ENCODE results near the gene GLIS1. TPM values are rescaled to one million over a fixed set of nuclear protein-coding genes. Genes with fewer than 3 reads are reported as not detected.

Gene GLIS1
- total RNA-seq, 1 donor from 2014 or later: 1.4 TPM

DNA sequence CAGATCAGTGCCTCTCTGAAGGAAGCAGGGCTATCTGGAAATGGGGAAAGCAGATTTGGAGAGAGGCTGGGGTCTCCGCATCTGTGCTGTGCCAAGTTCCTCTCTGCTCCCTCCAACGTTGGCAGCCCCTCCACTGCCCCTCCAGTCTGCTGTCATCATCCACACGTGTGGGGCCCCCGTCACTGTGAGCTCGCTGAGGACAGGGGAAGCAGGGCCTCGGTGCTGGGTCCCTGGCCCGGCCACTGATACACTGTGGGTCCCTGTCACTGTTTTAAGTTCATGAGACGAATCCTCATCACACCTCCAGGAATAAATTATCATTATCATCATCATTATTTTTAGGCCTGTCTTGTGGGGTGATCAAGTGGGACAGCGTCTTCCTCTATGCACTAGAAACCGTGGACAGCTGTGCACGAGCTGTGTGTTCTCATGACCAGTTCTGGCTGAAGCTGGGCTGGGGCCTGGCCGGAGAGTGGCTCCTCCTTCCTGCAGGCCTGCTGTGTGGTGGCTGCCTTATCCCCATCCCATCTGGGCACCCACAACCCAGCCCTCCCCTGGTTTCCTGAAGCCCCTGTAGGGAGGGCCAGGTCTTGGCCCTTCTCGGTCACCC, 227.5 kb downstream of the GLIS1 start:
- DNase-seq (ENCODE audit: low spot score): peak; percentile 37

- DNase-seq (ENCODE audit: low spot score): no peak
Measured at GRCh38 chr1:53510215-53510614, 228.7 kb downstream of the GLIS1 start.

DNA sequence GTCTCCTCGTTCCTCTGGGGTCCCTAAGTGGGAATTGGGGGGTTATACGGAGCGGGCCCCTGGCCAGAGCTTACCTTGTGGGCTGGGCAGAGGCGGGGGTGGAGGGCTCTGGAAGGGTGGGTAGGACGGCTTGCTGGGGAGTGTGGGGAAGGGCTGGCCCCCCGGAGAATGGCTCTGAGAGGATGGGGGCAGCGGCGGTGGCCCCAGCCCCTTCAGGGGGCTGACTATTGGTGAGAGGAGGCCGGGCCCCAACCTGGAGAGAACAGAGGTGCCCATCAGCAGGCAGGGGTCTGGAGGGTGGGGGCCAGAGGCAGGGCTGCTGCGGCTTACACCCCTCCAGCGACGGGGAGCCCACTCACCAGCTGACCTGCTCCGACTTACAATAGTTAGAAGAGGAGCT, 229.2 kb downstream of the GLIS1 start:
- DNase-seq (ENCODE audit: low spot score): no peak

DNA sequence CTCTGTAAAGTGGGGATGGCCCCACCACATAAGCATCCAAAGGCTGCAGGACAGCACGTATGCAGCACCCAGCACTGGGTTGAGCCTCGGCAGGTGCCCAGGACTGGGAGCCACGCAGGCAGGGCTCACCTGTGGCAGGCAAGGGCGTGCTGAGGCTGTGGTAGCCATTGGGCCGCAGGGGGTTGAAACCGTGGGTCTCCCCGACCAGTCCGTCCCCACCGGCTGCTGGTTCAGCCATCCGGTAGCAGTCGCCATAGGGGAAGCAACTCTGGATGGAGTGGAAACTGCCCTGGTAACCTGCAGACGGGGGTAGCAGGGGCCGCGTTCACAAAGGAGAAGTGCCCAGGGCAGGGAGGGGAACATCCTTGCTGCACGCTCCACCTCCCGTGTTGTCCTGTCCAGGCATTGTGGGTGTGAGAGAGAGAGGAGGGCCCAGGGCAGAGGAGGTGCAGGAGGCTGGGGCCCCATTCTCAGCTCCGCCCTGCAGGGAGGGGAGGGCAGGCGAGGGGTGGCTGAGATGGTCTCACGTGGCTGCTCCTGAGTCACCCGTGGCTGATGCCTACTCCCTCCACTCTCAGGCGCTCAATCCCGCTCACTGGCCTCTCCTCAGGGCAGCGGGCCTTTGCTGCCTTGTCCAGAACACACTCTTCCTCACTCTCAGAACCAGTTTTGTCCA, 229.8 kb downstream of the GLIS1 start:
- DNase-seq (ENCODE audit: low spot score): peak; percentile 94

DNA sequence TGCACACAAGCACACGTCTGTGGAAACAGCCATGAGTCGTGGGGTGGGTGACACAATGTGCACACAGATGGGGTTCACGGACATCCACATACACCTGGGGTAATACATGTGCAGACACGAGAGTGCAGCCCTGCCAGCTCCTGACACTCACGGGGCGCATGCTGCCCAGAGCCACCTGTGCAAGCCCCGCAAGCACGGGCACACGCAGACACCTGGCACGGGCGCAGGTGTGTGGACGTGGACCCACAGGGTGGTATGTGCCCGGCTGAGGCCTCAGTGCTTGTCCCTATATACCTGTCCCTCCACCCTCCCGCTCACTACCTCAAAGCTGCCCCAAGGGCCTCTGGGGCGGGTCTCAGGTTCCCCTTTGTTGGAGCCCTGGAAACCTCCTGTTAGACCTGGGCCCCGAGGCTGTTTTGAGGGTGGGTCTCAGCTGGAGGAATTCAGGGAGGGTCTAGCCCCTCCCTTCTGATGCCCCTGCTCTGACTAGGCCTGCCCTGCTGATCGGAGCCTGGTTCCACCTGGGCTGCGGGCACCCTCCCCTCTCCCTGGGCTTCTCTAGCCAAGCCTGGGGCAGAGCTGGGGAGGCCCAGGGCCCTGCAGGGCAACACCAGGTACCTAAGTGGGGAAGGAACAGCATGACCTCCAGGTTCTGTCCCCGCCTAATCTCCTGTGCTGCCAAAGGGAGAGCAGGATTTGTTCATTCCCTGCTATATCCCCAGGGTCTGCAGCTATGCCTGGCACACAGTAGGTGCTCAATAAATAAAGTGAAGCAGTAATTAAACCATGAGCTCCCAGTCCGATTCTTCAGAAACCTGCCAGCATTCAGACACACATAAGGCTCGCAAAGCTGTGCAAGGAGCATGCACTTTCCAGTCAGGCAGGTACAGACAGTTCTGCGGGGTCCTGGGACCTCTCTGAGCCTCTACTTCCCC, 230.6 kb downstream of the GLIS1 start:
- no peak for DNase-seq (ENCODE audit: low spot score)

GRCh38 chr1:53507116-53507820, 231.7 kb downstream of the GLIS1 start:
- peak; percentile 31 for DNase-seq (ENCODE audit: low spot score)

DNA sequence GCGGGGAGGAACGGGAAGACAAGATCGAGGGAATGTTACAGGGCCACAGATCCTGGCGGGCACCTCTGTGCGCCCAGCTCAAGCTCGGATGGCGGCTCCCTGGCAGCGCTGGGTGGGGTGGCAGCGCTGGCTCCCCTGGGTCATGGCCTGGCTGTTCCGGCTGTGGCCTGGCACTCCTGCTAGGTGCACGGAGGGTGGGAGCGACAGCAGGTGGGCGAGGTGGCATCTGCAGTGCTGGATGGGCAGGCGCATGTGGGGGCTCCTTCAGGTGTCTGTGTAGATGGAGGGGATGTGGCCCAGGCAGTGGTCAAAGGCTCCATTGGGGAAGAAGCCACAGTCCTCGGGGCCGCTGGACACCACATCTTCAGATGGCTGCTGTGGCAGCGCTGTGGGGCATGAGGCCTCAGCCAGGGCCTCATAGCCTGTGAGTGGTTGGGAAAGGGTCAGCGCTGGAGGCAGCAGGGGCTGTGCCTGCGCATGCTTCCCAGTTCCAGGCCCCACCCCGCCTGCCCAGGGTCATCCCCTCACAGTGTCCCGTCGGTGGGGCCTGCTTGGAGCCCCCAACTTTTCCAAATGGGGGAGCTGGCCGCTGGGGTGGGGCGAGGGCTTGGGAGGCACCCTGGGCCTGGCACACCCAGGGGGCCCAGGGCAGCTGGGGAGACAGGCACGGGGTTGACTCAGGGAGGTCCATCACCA, 232.5 kb downstream of the GLIS1 start:
- no peak for DNase-seq (ENCODE audit: low spot score)

- no peak for DNase-seq (ENCODE audit: low spot score)
Measured at GRCh38 chr1:53505891-53506290, 233.1 kb downstream of the GLIS1 start.

- no peak for DNase-seq (ENCODE audit: low spot score)
Measured at GRCh38 chr1:53505401-53505800, 233.6 kb downstream of the GLIS1 start.

- no peak for DNase-seq (ENCODE audit: low spot score)
Measured at GRCh38 chr1:53504901-53505300, 234.1 kb downstream of the GLIS1 start.

GRCh38 chr1:53503433-53504217, 235.3 kb downstream of the GLIS1 start:
- peak; percentile 51 for DNase-seq (ENCODE audit: low spot score)

- DNase-seq (ENCODE audit: low spot score): peak; percentile 93
Measured at GRCh38 chr1:53502641-53503432, 236.1 kb downstream of the GLIS1 start.

DNA sequence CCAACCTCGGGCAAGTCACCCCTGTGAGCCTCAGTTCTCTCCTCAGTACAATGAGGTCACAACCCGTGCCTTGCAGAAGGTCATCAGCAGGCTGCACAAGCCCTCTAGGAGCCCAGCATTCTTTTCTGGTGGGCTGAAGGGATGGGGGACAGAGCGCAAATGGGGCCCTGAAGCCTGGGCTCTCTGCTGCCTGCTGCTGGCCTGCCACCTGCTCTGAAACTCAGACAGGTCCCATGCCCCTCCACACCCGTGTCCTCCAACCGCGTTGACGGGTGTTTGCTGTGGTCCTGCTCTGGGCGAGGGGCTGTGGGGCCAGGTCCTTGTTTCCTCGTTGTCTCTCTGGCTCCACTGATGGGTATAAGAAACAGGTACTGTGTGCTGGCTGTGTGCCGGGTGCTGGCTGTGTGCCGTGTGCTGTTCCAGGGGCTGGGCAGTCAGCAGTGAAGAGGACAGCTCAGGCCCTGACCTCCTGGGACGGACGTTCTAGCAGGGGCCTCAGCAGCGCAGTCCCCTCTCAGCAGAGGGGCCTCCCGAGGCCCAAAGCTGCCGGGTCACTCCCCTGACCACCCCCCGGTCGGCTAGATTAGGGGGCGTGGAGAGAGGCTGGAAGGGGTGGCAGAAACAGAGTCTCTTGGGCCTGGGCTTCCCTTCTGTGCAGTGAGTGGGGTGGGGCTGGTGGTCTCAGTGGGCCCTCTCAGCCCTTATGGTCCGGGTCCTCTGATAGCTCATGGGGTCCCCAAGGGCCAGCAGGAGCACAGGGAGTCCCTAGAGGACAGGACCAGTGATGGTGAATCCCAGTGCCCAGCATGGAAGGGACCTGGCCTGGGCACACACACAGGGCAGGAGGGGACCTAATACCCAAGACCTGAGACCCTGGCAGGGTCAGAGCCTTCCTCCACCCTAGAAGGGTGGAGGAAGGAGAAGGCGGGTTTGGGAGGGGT, 237.6 kb downstream of the GLIS1 start:
- peak; percentile 47 for DNase-seq (ENCODE audit: low spot score)

DNA sequence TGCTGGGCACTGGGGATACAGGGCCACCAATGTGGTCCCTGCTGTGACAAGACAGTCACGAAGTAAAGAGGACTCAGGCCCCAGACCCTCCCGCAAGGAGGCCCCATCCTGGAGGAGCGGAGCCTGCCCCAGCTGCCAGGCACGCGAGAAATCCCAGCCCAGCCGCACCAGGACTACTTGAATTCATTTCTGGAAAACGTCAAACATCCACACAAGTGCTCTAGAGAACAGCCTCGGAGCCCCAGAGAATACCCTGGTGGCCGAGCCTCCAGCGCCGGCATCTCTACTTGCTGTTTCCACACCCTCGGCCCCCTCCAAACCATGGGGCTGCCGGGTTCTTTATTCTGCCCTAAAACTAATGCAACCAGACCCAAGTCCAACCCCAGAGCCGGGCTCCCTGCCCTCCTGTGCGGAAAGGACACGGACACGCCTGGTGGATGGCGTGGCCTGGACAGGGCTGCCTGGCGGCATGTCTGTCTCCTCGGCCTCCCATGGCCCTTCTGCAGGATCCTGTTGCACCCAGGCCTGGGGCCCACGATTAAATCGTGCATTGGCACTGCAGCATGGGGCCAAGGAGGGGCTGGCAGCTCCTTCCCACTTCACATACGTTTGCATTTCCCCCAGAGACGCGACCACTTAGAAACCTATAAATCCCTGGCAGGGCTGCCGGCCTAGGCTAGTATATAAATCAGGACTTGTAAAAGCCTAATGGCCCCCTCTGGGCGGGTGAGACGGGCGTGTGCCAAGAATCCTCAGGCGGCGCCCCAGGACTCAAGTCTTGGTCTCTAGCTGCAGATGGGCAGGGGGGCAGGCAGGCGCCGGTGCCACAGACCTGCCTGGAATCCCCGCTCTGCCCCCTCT, 238.5 kb downstream of the GLIS1 start:
- DNase-seq (ENCODE audit: low spot score): peak; percentile 88

DNA sequence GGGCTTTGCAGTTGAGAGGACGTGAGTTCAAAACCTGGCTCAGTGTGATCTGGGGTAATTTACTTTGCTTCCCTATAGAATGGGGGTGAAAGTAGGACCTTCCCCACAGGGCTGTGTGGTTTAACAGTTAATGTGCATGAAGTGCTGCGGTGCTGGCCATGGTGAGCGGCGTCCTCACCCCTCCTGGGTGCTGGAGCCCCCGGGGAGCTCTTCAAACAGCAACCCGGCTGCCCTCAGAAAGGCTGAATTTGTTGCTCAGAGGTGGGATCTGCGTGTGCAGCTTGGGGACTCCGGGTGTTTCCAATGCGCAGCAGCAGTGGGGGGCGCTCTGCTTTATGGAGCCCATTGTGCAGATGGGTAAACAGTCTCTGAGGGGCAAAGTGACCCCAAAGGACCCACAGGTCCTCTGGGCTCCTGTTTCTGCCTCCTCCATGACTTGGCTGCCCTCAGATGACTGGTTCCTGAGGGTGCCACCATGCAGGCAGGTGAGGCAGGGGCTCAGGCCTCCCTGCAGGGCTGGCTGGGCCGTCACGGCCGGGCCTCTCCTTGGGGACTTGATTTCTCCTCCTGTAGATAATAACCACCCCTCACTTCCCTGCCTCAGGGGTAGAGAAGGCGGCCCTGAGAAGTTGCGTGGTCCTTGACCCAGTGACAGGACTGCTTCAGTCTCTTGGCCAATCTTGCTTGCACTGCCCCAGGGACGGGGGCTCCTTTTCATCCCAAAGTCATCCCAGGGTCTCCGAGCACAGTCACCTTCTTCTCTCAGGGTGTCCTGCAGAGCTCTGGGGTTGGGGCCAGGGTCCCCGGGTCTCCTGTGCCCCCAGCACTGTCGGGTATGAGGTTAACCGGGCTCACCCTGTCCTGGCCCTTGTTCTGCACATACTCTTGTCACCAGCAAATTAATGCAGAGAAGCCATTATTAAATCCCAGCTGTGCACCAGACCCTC, 239.4 kb downstream of the GLIS1 start:
- no peak for DNase-seq (ENCODE audit: low spot score)

DNA sequence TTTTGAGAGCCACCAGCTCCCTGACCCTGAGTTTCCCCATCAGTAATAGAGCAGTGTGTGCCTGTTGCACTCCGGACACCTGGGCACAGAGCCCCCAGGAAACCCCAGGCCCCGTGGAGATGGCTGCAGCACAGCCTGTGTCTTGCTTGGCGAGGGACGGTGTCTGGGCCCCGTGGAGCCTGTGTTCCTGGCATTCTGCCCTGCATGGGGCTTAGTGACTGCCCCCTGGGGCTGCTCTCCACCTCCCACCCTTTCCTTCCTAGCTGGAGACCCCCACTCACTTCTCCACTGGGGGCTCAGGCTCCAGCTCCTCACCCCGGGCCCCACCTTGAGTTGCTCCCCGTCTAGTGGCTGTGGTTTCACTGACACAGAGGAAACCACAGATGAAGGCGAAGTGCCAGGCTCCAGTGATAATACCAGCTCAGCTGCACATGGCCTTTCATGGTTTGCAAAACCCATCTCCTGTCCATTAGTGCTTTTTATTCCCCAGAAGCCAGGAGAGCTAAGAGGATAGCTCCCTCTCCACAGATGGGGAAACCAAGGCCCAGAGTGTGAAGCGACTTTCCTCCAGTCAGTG, 240.3 kb downstream of the GLIS1 start:
- peak; percentile 48 for DNase-seq (ENCODE audit: low spot score)

All from umbilical cord (tissue), 2 donors.